Heart left ventricle (tissue), 16 donors: ENCODE measurements around the gene MLLT10. TPM values are rescaled to one million over a fixed set of nuclear protein-coding genes. Genes with fewer than 3 reads are reported as not detected.
"Not testable (repeated sequence)": the region's sequence is repeated elsewhere in the genome, so short reads cannot be mapped to it uniquely, and the experiment has no call there.

ENCODE experiments used
- ATAC-seq, 4 donors: fragments of 200-7000 bp; cut with Tn5 transposase; one replicate each; pipeline ENCODE4 v1.9.1; 2020 to 2022; ENCODE audit warnings: moderate library complexity in 4 of 4, mild to moderate bottlenecking in 3 of 4, moderate number of reproducible peaks in 1 of 4
- DNase-seq, 5 donors: peaks; one replicate each; pipeline ENCODE4 v3.0.0-alpha.2; 2020
- H3K27ac ChIP-seq, 12 donors: fragments of 200-600 bp; sonication (generic) in 4 of 12; one replicate each; pipeline versions ENCODE4 v1.5.0 to v1.8.0; 2016 to 2022; ENCODE audit warnings: mild to moderate bottlenecking in 2 of 12
- H3K27me3 ChIP-seq, 9 donors: fragments of 200-600 bp; sonication (generic) in 2 of 9; one replicate each; pipeline versions ENCODE4 v1.5.1 to v1.8.0; 2016 to 2022; ENCODE audit warnings: mild to moderate bottlenecking in 3 of 9
- H3K36me3 ChIP-seq, 9 donors: fragments of 200-600 bp; sonication (generic) in 2 of 9; one replicate each; pipeline versions ENCODE4 v1.5.0 to v1.8.0; 2018 to 2022; ENCODE audit warnings: mild to moderate bottlenecking in 2 of 9
- H3K4me1 ChIP-seq, 12 donors: fragments of 200-600 bp; sonication (generic) in 4 of 12; one replicate each; pipeline versions ENCODE4 v1.5.0 to v1.8.0; 2016 to 2022; ENCODE audit warnings: mild to moderate bottlenecking in 3 of 12
- H3K4me3 ChIP-seq, 12 donors: fragments of 200-600 bp; sonication (generic) in 4 of 12; one replicate each; pipeline versions ENCODE4 v1.5.0 to v1.8.0; 2017 to 2022; ENCODE audit warnings: mild to moderate bottlenecking in 9 of 12, moderate library complexity in 4 of 12
- H3K9me3 ChIP-seq, 12 donors: fragments of 200-600 bp; sonication (generic) in 4 of 12; one replicate each; pipeline versions ENCODE4 v1.5.0 to v1.8.0; 2016 to 2022; ENCODE audit warnings: mild to moderate bottlenecking in 1 of 12
- CTCF ChIP-seq, 12 donors: fragments of 200-600 bp; sonication (generic) in 4 of 12; IDR thresholded peaks; one replicate each; pipeline versions ENCODE4 v1.5.0 to v1.8.0; 2018 to 2022; ENCODE audit warnings: antibody characterized with exemption in 12 of 12, mild to moderate bottlenecking in 5 of 12
- POLR2A ChIP-seq, 2 donors: fragments of 450-650 bp; IDR thresholded peaks; one replicate each; pipeline ENCODE4 v1.6.1; 2017; ENCODE audit warnings: antibody characterized with exemption in 2 of 2, mild to moderate bottlenecking in 2 of 2, moderate library complexity in 2 of 2
- WGBS, 4 donors: extraction: QIAGEN DNeasy Blood & Tissue Kit in 2 of 4; methylation state at CpG; one replicate each; pipeline versions ENCODE4 v1.1.5 to v1.1.7; 2013 to 2018; 5-methylcytosine and 5-hydroxymethylcytosine counted together
- intact Hi-C, 10 donors: fragments of 100-400 bp; cut with DNase I; formaldehyde crosslinking; loops; one replicate each; pipeline versions ENCODE4 v1.11.1 to v1.14.2; 2022
- polyA plus RNA-seq, 2 donors: library from polyadenylated mRNA; stranded (reverse); fragments of 200-250 nt; gene quantifications; one replicate each; pipeline ENCODE4 v1.2.3, GENCODE V29; 2013
- total RNA-seq, 9 donors: library from RNA; depleted of rRNA in 2 of 9; stranded (reverse); fragments of >200 nt in 2 of 9; fragmentation: NEBNext Ultra II Directional in 3 of 9; extraction: Animal tissue kit (Norgen Biotek cat#: 25700) in 3 of 9; gene quantifications; one replicate each; pipeline versions ENCODE4 v1.1.0 to v1.2.4, GENCODE V29; 2016 to 2023
- donor health status: ischemic (EF 13 %, LVEDD 7.1; RV severe dilation, severe dysfunction).
- donor health status: healthy with polysubstance abuse.
- donor health status: DM: no; HTN: yes; CAD: no.
- donor health status: DM: no; HTN: no; CAD: no.
- donor health status: ischemic (EF 25% LVEDD 6.9; RV normal size, moderate dysfunction).
- donor health status: ischemic (EF 25% LVEDD 5.7; RV mildly dilated, moderate dysfunction).
- donor health status: healthy.
- donor health status: DM: yes; HTN: yes; CAD: no.
- donor health status: ischemic (EF 35%, LVEDD 5.7; RV mildly dilated, moderate dysfunction).
- donor health status: nonischemic (EF 11% LVEDD 7.7; RV severe dilation, severe dysfunction).
- donor health status: DM: yes; HTN: yes; CAD: no.
- donor health status: PGD.
- donor health status: ischemic (EF 29% LVEDD 5.4; RV normal size, mild dysfunction).
- donor health status: nonischemic (EF 23%, LVEDD 6.1; RV moderate dilation, normal function).

The MLLT10 gene
- total and polyA plus RNA-seq, 11 donors = 16.0 to 30.7 (median 25.2) TPM

GRCh38 chr10:21628023-21628422, 94.0 kb downstream of the MLLT10 start:
- TF ChIP-seq POLR2A (IDR thresholded peaks at IDR 0.05) (no peak), CTCF (IDR thresholded peaks at IDR 0.05) (no peak)
- intact Hi-C loops = no loop called here
- ATAC-seq = no peak
- no peaks in the 10 kb centered on the region for H3K9me3 ChIP-seq
- no peak overlapping the region for H3K4me3 ChIP-seq
- no peak for DNase-seq
- H3K27ac ChIP-seq = no peak overlapping the region
- H3K27me3 ChIP-seq = no peaks in the 10 kb centered on the region
- WGBS, 4 donors = 83 to 91% (median 88%) methylated on average over 2 of the region's 2 CpGs
- peaks cover 0 to 21% (median 12%) of the 10 kb centered on the region in 9 donors for H3K36me3 ChIP-seq
- peaks cover 0 to 18% (median 7%) of the 10 kb centered on the region in 12 donors for H3K4me1 ChIP-seq

GRCh38 chr10:21628645-21629044, 94.6 kb downstream of the MLLT10 start:
- 97 to 99% (median 98%) methylated on average over 8 of the region's 8 CpGs for WGBS, 4 donors
- H3K27ac ChIP-seq, H3K27me3 ChIP-seq, ATAC-seq, intact Hi-C loops, DNase-seq, H3K4me3 ChIP-seq, H3K9me3 ChIP-seq: not testable (repeated sequence)
- peaks cover 0 to 21% (median 12%) of the 10 kb centered on the region in 9 donors for H3K36me3 ChIP-seq
- peaks cover 0 to 18% (median 7%) of the 10 kb centered on the region in 12 donors for H3K4me1 ChIP-seq

- ATAC-seq (no peak), DNase-seq (no peak)
- TF ChIP-seq CTCF (IDR thresholded peaks at IDR 0.05) (no peak), POLR2A (IDR thresholded peaks at IDR 0.05) (no peak)
- Histone ChIP-seq H3K27me3 (no peaks in the 10 kb centered on the region), H3K36me3 (peaks cover 0 to 32% (median 14%) of the 10 kb centered on the region in 9 donors), H3K27ac (no peak overlapping the region), H3K9me3 (no peaks in the 10 kb centered on the region), H3K4me1 (peaks cover 0 to 12% (median 0%) of the 10 kb centered on the region in 12 donors), H3K4me3 (no peak overlapping the region)
- intact Hi-C loops = no loop called here
- 84 to 91% (median 89%) methylated on average over 4 of the region's 4 CpGs for WGBS, 4 donors
Observed at GRCh38 chr10:21634599-21635365, 100.8 kb downstream of the MLLT10 start.

GRCh38 chr10:21637795-21638194, 103.8 kb downstream of the MLLT10 start:
- intact Hi-C loops = no loop called here
- no peak overlapping the region for H3K4me3 ChIP-seq
- no peak for ATAC-seq
- H3K27me3 ChIP-seq = no peaks in the 10 kb centered on the region
- H3K36me3 ChIP-seq = peaks cover 0 to 24% (median 14%) of the 10 kb centered on the region in 9 donors
- TF ChIP-seq CTCF (IDR thresholded peaks at IDR 0.05) = no peak
- no peak for TF ChIP-seq POLR2A (IDR thresholded peaks at IDR 0.05)
- WGBS, 4 donors = 93 to 98% (median 97%) methylated on average over 3 of the region's 3 CpGs
- no peak overlapping the region for H3K27ac ChIP-seq
- peaks cover 0 to 12% (median 0%) of the 10 kb centered on the region in 12 donors for H3K4me1 ChIP-seq
- H3K9me3 ChIP-seq = no peaks in the 10 kb centered on the region
- DNase-seq = no peak
